Right lobe of liver (tissue), 4 donors: ENCODE data around the gene PDZD2.

Experiments used
- POLR2A ChIP-seq: fragments of 450-650 bp; IDR thresholded peaks from one replicate; pipeline ENCODE4 v1.6.1; 2017; ENCODE audit warnings: antibody characterized with exemption, mild to moderate bottlenecking
- TF ChIP-seq, protein P1 (sequence below), 4 donors: fragments of 200-600 bp in 3 of 4; fragments of 450-650 bp in 1 of 4; IDR thresholded peaks; one replicate each; pipeline versions ENCODE4 v1.5.1 to v1.8.0; 2016 to 2022; ENCODE audit warnings: antibody characterized with exemption in 4 of 4, mild to moderate bottlenecking in 2 of 4
- donor health status: DM: no; HTN: no; CAD: no.
- donor health status: DM: no; HTN: no; CAD: no.
- donor health status: DM: no; HTN: yes; CAD: no.

DNA sequence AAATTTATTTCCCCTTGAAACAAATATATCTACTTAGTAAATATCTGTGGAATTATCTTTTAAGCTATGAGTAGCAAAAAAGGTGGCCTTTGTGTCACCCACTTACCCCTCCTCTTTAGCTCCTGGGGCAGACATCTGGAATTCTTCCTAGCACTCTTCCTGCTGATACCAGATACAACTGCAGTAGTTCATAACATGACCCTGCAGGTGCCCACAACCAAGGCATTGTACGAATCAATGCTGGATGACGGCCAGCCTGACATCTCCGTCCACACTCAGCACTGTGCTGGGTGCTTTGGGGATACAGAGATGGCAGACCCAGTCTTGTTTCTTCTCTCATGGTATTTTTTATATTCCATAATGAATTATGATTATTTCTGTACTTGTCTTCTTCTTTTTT, 382.8 kb downstream of the PDZD2 start:
- TF ChIP-seq, protein P1, sequence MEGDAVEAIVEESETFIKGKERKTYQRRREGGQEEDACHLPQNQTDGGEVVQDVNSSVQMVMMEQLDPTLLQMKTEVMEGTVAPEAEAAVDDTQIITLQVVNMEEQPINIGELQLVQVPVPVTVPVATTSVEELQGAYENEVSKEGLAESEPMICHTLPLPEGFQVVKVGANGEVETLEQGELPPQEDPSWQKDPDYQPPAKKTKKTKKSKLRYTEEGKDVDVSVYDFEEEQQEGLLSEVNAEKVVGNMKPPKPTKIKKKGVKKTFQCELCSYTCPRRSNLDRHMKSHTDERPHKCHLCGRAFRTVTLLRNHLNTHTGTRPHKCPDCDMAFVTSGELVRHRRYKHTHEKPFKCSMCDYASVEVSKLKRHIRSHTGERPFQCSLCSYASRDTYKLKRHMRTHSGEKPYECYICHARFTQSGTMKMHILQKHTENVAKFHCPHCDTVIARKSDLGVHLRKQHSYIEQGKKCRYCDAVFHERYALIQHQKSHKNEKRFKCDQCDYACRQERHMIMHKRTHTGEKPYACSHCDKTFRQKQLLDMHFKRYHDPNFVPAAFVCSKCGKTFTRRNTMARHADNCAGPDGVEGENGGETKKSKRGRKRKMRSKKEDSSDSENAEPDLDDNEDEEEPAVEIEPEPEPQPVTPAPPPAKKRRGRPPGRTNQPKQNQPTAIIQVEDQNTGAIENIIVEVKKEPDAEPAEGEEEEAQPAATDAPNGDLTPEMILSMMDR (IDR thresholded peaks at IDR 0.05), result no peak
- no peak for TF ChIP-seq POLR2A
